Skin epidermis (tissue), 12 donors: ENCODE measurements around the gene RNF130.

Source experiments
- H3K27ac ChIP-seq, 21 experiments: fragments of 200-600 bp; sonication (generic) in 11 of 21; one replicate each; pipeline ENCODE4 v1.5.0; 2020; ENCODE audit warnings: mild to moderate bottlenecking in 3 of 21, inconsistent platforms in 2 of 21, moderate library complexity in 2 of 21
- H3K4me3 ChIP-seq, 7 experiments: fragments of 200-600 bp; sonication (generic) in 2 of 7; one replicate each; pipeline ENCODE4 v1.5.0; 2020; ENCODE audit warnings: inconsistent platforms in 2 of 7, mild to moderate bottlenecking in 2 of 7, moderate library complexity in 1 of 7

Gene RNF130

GRCh38 chr5:179907556-179908324 lies 163.8 kb downstream of the RNF130 start, which contains the start of gene TBC1D9B:
TSS of gene TBC1D9B (minus strand) at chr5:179907897. CDS start at chr5:179907821, 76 bp downstream.
- peak within 1 kb of the TSS in 20 of 21 experiments; percentile 47 to 85 (median 80) for H3K27ac ChIP-seq
- peak within 1 kb of the TSS; percentile 49 to 71 (median 62) for H3K4me3 ChIP-seq

GRCh38 chr5:179906795-179907555 lies 164.6 kb downstream of the RNF130 start:
- H3K27ac ChIP-seq = peak overlapping the region in 20 of 21 experiments; percentile 42 to 85 (median 78)
- H3K4me3 ChIP-seq = peak overlapping the region; percentile 49 to 71 (median 62)

DNA sequence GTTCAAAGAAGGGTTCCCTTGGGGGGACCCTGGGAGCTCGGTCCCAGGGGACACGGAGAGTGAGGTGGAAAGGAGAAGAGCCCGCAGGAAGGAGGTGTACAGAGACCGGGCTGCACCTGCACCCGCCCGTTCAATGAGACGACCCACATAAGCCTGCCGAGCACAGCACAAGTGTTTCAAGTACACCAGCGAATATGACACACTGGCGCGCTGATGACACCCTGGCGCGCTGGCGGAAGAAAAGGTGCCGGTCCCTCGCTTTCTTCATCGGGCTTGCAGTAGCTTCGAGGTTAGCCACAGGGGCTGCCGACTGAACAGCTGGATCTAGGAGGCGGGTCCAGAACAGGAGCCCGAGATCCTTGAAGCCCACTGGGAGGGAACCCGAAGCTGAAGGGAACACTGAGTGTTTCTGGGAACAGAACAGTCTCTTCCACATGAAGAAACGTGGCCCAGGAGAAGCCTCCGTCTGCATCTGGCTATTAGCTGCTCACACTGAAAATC lies 165.2 kb downstream of the RNF130 start:
- Histone ChIP-seq H3K4me3 (peak overlapping the region; percentile 49 to 71 (median 62)), H3K27ac (peak overlapping the region in 7 of 21 experiments; percentile 69 to 85 (median 81))

DNA sequence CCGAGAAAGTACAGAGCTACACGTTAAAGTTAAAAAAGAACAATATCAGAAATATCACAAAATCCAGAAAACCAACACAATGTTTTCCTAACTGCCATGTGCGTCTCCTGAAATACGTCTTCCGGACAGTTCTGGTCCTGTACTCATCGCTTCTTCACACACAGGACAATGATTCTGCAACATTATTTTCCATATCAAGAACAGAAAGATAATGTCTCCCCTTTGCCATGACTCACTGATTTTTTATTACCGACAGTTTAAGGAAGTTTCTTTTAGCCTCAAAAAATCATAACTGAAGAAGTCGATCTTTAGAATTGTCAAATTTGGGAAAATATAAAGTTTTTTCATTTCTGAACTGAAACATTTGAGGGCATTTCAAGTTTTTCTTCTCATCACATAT lies 166.4 kb downstream of the RNF130 start:
- no peak overlapping the region for H3K4me3 ChIP-seq
- no peak overlapping the region for H3K27ac ChIP-seq
